Uterus (tissue), 2 donors: ENCODE measurements around the gene RABGAP1L.

Experiments
- CTCF ChIP-seq, 4 experiments: fragments of 200-600 bp in 2 of 4; fragments of 450-650 bp in 2 of 4; sonication (generic) in 2 of 4; IDR thresholded peaks; one replicate each; pipeline ENCODE4 v1.5.1; 2016 to 2019; ENCODE audit warnings: antibody characterized with exemption in 4 of 4, mild to moderate bottlenecking in 2 of 4, moderate library complexity in 1 of 4
- POLR2A ChIP-seq, 2 donors: fragments of 450-650 bp; IDR thresholded peaks; one replicate each; pipeline ENCODE4 v1.6.1; 2016; ENCODE audit warnings: antibody characterized with exemption in 2 of 2, mild to moderate bottlenecking in 1 of 2, moderate library complexity in 1 of 2

- no peak for TF ChIP-seq CTCF (IDR thresholded peaks at IDR 0.05)
- no peak for TF ChIP-seq POLR2A (IDR thresholded peaks at IDR 0.05)
Measured at GRCh38 chr1:174724219-174724618, 564.9 kb downstream of the RABGAP1L start.
